HUES64 (cell line): ENCODE results near the gene FLG2.

Source experiments
- H3K27ac ChIP-seq: 2 replicates; pipeline ENCODE4 v1.7.0; 2013; ENCODE audit warnings: low read depth, low read length, inconsistent platforms
- H3K27me3 ChIP-seq: 2 replicates; pipeline ENCODE4 v1.6.1; 2013; ENCODE audit warnings: mild to moderate bottlenecking, low read length; ENCODE audit not compliant: insufficient read depth
- H3K36me3 ChIP-seq: 2 replicates; pipeline ENCODE4 v1.6.1; 2013; ENCODE audit warnings: mild to moderate bottlenecking, low read length; ENCODE audit not compliant: insufficient read depth
- H3K4me1 ChIP-seq: 2 replicates; pipeline ENCODE4 v1.6.1; 2013; ENCODE audit warnings: mild to moderate bottlenecking, low read length, moderate library complexity; ENCODE audit not compliant: insufficient read depth
- H3K4me3 ChIP-seq: 2 replicates; pipeline ENCODE4 v1.5.1; 2013; ENCODE audit warnings: mild to moderate bottlenecking, low read length, moderate library complexity
- H3K9ac ChIP-seq: 2 replicates; pipeline ENCODE4 v1.6.1; 2013; ENCODE audit warnings: mild to moderate bottlenecking, low read depth, low read length
- H3K9me3 ChIP-seq: 2 replicates; pipeline ENCODE4 v1.6.1; 2013; ENCODE audit warnings: low read depth, low read length; ENCODE audit not compliant: insufficient read depth
- WGBS: fragments of 150-250, 120-280 bp; methylation state at CpG from one replicate; pipeline ENCODE4 v1.1.7; 2013; ENCODE audit warnings: missing lambda C conversion rate; 5-methylcytosine and 5-hydroxymethylcytosine counted together

The FLG2 gene

GRCh38 chr1:152367436-152367835 lies 7.6 kb upstream of the FLG2 start:
- Histone ChIP-seq H3K9me3 (peaks cover 94% of the 10 kb centered on the region), H3K4me1 (no peaks in the 10 kb centered on the region), H3K27me3 (no peaks in the 10 kb centered on the region), H3K4me3 (no peak overlapping the region), H3K27ac (no peak overlapping the region), H3K9ac (no peak overlapping the region), H3K36me3 (no peaks in the 10 kb centered on the region)
- WGBS: no CpG with 5 or more reads among the region's 1 CpG

GRCh38 chr1:152356736-152357135 lies 3.1 kb downstream of the FLG2 start:
- Histone ChIP-seq H3K36me3 (no peaks in the 10 kb centered on the region), H3K4me3 (no peak overlapping the region), H3K27me3 (no peaks in the 10 kb centered on the region), H3K9ac (no peak overlapping the region), H3K9me3 (peaks cover 95% of the 10 kb centered on the region), H3K4me1 (no peaks in the 10 kb centered on the region), H3K27ac (no peak overlapping the region)
- WGBS: 83% methylated on average over 1 of the region's 1 CpG

- Histone ChIP-seq H3K9ac (no peak overlapping the region), H3K27me3 (no peaks in the 10 kb centered on the region), H3K9me3 (peaks cover 90% of the 10 kb centered on the region), H3K36me3 (no peaks in the 10 kb centered on the region), H3K4me1 (no peaks in the 10 kb centered on the region), H3K4me3 (no peak overlapping the region), H3K27ac (no peak overlapping the region)
- 84% methylated on average over 2 of the region's 2 CpGs for WGBS
Measured at GRCh38 chr1:152349611-152350010, 10.2 kb downstream of the FLG2 start.

GRCh38 chr1:152348447-152348846 lies 11.4 kb downstream of the FLG2 start:
- H3K4me1 ChIP-seq: no peaks in the 10 kb centered on the region
- H3K27me3 ChIP-seq: no peaks in the 10 kb centered on the region
- no peak overlapping the region for H3K9ac ChIP-seq
- WGBS: 19% methylated on average over 1 of the region's 1 CpG
- H3K9me3 ChIP-seq: peaks cover 90% of the 10 kb centered on the region
- no peak overlapping the region for H3K27ac ChIP-seq
- no peak overlapping the region for H3K4me3 ChIP-seq
- no peaks in the 10 kb centered on the region for H3K36me3 ChIP-seq

GRCh38 chr1:152347116-152347728 lies 12.6 kb downstream of the FLG2 start:
- Histone ChIP-seq H3K4me1 (no peaks in the 10 kb centered on the region), H3K9me3 (peaks cover 89% of the 10 kb centered on the region), H3K4me3 (no peak overlapping the region), H3K27ac (no peak overlapping the region), H3K36me3 (no peaks in the 10 kb centered on the region), H3K9ac (no peak overlapping the region), H3K27me3 (no peaks in the 10 kb centered on the region)
- WGBS: 37% methylated on average over 6 of the region's 8 CpGs

GRCh38 chr1:152344438-152344837 lies 15.4 kb downstream of the FLG2 start:
- no peaks in the 10 kb centered on the region for H3K36me3 ChIP-seq
- H3K9ac ChIP-seq: no peak overlapping the region
- H3K9me3 ChIP-seq: peaks cover 89% of the 10 kb centered on the region
- H3K27me3 ChIP-seq: no peaks in the 10 kb centered on the region
- H3K4me3 ChIP-seq: no peak overlapping the region
- H3K4me1 ChIP-seq: no peaks in the 10 kb centered on the region
- H3K27ac ChIP-seq: no peak overlapping the region

GRCh38 chr1:152343006-152343405 lies 16.8 kb downstream of the FLG2 start:
- Histone ChIP-seq H3K27ac (no peak overlapping the region), H3K9me3 (peaks cover 93% of the 10 kb centered on the region), H3K27me3 (no peaks in the 10 kb centered on the region), H3K9ac (no peak overlapping the region), H3K4me1 (no peaks in the 10 kb centered on the region), H3K4me3 (no peak overlapping the region), H3K36me3 (no peaks in the 10 kb centered on the region)
- WGBS: 91% methylated on average over 3 of the region's 3 CpGs

GRCh38 chr1:152335399-152335798 lies 24.4 kb downstream of the FLG2 start:
- Histone ChIP-seq H3K4me1 (no peaks in the 10 kb centered on the region), H3K36me3 (no peaks in the 10 kb centered on the region), H3K9ac (no peak overlapping the region), H3K27ac (no peak overlapping the region), H3K27me3 (no peaks in the 10 kb centered on the region), H3K9me3 (peaks cover 95% of the 10 kb centered on the region), H3K4me3 (no peak overlapping the region)
- 51% methylated on average over 4 of the region's 7 CpGs for WGBS

GRCh38 chr1:152328801-152329391 lies 30.9 kb downstream of the FLG2 start:
- no peaks in the 10 kb centered on the region for H3K4me1 ChIP-seq

GRCh38 chr1:152325111-152325510 lies 34.7 kb downstream of the FLG2 start, which contains the start of gene FLG:
Gene FLG, minus strand, starts transcription at chr1:152325239. Its CDS starts 9,783 bp downstream, at chr1:152315456.
- H3K9me3 ChIP-seq: peaks cover 98% of the 10 kb centered on the region
- WGBS: 55% methylated on average over 1 of the region's 1 CpG
- H3K27me3 ChIP-seq: no peaks in the 10 kb centered on the region
- no peak within 1 kb of the TSS for H3K4me3 ChIP-seq
- H3K36me3 ChIP-seq: no peaks in the 10 kb centered on the region
- H3K4me1 ChIP-seq: no peaks in the 10 kb centered on the region
- no peak within 1 kb of the TSS for H3K9ac ChIP-seq
- H3K27ac ChIP-seq: no peak within 1 kb of the TSS

More at GRCh38 chr1:152328801-152329391, 30.9 kb downstream of the FLG2 start:
- H3K36me3 ChIP-seq: no peaks in the 10 kb centered on the region
- peaks cover 95% of the 10 kb centered on the region for H3K9me3 ChIP-seq
- H3K4me3 ChIP-seq: no peak overlapping the region
- no CpG with 5 or more reads among the region's 1 CpG for WGBS
- no peaks in the 10 kb centered on the region for H3K27me3 ChIP-seq
- no peak overlapping the region for H3K9ac ChIP-seq
- no peak overlapping the region for H3K27ac ChIP-seq

GRCh38 chr1:152313970-152314369 lies 45.8 kb downstream of the FLG2 start:
- H3K9ac ChIP-seq: no peak overlapping the region
- H3K4me1 ChIP-seq: no peaks in the 10 kb centered on the region
- no peaks in the 10 kb centered on the region for H3K36me3 ChIP-seq
- H3K4me3 ChIP-seq: no peak overlapping the region
- H3K27me3 ChIP-seq: no peaks in the 10 kb centered on the region
- peaks cover 95% of the 10 kb centered on the region for H3K9me3 ChIP-seq
- 63% methylated on average over 1 of the region's 1 CpG for WGBS
- H3K27ac ChIP-seq: no peak overlapping the region
